GM18520 (cell line): ENCODE measurements around the gene ANKRD11.

ENCODE experiments used
- ATAC-seq: cut with Tn5 transposase; IDR thresholded peaks from one replicate; pipeline ENCODE4 v1.9.1; 2021; ENCODE audit not compliant: unreplicated experiment

ANKRD11 gene

DNA sequence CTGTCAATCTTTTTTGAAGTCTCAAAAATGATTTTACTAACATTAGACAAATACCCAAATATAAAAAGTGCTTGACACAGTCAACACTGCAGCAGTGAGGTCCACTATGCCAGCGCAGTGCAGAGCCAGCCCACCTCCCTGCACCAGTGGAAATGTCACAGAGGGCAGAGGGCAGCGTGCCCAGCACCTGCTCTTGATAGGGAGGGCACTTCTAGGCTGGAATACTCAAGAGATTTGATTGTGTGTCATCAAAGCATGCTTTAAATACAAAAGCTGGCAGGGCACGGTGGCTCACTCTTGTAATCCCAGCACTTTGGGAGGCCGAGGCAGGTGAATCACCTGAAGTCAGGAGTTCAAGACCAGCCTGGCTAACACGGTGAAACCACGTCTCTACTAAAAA lies 136.0 kb downstream of the ANKRD11 start:
- ATAC-seq, result no peak

DNA sequence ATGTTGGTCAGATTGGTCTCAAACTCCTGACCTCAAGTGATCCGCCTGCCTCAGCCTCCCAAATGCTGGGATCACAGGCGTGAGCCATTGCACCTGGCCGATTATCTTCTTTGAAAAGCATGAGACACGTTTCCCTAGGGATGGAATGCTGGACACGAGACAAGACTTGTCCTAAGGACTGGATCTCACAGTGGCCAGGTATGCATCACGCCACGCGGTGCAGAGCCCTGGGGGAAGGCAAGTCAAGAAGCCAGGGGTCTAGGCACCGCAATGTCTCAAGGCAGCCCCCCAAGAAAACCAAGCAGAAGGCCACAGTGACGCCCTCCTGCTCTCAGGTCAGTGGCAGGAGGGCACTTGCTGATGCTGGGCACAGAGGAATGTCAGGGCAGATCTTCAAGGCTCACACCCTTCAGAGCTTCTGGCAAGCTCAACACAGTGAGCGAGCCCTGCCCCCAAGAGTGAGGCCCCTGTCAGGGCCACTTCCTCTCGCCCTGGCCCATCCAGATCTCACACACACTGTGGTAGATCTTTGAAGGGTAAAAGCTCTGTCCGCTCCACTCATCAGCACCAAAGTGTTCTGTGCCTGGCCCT lies 138.2 kb downstream of the ANKRD11 start:
- ATAC-seq, result no peak

DNA sequence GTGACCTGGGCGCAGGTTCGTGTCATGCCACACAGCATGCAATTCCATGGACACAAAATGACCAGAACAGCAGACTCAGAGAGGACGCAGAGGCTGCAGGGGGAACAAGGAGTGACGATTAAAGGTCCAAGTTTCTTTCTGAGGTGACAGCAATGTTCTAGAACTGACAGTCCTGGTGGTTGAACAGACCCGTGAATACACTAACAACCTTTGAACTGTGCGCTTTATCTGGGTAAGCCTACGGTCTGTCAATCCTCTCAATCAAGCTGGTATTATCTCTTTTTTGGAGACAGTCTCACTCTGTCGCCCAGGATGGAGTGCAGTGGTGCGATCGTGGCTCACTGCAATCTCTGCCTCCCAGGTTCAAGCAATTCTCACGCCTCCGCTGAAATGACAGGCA lies 138.7 kb downstream of the ANKRD11 start:
- ATAC-seq, result no peak

DNA sequence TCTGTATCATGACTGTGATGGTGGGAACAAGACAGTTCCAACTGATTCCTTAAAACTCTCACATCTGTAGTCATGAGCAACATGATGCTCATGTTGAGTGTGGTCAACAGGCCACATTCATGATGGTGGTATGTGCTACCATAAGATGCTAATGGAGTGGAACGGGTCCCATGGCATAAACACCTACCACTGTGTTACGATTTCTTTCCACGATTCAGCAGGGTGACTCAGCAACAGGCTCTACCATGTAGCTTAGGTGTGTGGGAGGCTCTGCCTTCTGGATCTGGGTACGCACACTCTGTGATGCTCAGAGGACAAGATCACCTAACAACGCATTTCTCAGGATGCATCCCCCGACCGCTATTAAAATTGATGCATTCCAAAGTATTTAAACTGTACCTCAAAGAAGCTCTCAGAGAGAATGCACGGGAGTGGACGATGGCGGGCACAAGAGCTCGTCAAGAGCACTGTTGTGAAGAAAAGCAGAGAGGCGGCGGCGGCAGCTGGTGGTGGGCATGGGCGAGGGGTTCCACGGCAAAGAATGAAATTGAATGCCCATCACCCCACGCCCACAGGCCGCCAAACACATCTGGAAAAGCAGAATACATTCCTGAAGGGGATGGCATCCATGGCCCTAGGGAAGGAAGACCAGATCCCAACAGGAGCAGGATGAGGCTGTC lies 139.5 kb downstream of the ANKRD11 start:
- no peak for ATAC-seq

DNA sequence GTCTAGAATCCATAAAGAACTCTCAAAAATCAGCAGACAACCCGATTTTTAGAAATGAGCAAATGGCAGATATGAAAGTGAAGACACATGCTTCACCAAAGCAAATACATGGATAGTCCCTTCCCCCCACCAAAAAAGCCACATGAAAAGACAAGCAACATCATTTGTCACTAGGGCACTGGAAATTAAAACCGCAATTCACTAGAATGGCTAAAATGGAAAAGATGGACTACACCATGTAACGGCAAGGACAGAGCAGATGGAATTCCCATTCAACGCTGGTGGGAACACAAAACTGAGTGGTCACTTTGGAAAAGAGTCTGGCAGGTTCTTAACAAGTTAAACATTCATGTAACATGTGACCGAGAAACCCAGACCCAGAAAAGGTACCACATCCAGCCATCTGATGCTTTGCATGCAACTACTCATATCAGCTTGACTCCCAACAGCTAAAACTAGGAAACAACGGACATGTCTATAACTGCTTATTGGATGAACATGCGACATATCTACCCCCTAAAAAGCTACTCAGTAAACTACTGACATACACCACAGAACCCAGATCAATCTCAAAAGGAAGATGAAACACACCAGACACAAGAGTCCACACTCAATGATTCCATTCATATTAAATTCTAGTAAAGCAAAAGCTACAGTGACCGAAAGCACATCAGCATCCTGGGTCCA lies 140.3 kb downstream of the ANKRD11 start:
- ATAC-seq, result no peak

DNA sequence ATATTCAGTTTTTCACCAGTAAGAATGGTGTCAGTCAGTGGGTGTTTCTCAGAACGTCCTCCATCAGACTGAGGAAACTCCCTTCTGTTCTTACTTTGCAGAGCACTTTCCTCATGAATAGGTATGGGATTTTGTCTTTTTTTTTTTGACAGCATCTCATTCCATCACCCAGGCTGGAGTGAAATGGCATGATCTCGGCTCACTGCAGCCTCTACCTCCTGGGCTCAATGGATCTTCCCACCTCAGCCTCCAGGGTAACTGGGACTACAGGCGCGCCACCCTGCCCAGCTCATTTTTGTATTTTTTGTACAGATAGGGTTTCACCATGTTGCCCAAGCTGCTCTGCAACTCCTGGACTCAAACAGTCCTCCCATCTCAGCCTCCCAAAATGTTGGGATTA lies 142.6 kb downstream of the ANKRD11 start:
- no peak for ATAC-seq

DNA sequence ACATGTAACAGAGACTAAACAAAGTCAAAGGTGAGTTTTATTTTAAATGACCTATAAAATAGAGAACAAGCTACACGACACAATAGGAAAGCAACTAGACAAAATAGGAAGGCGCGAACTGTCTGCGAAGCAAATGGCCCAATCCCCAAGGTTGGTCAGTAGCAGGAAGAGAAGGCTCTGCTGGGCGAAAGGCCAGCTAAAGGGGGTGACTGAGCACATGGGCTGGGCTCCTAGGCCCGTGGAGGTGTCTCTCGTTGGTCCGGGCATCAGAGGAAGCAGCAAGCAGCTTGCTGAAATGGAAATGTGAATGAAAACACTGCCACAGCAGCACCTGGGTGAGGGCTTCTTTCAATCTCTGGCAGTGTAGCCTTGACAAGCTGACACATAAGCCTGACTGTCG lies 143.5 kb downstream of the ANKRD11 start:
- no peak for ATAC-seq

DNA sequence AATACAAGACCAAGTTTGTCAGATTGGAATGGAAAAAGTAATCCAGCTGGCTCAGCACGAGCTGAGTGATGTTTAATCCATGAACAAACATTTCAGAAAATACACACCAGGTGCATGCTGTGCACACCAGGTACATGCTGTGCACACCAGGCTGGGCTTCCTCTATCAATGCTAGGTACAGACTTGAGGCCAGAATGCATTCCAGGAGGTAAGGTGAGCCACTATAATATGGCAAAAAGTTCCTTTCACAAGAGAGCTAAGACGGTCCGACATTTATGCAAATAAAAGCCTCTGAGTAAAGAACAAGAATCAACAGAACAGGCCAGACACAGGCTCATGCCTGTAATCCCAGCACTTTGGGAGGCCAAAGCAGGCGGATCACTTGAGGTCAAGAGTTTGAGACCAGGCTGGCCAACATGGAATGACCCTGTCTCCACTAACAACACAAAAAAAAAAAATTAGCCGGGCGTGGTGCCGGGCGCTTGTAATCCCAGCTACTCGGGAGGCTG lies 144.7 kb downstream of the ANKRD11 start:
- no peak for ATAC-seq

DNA sequence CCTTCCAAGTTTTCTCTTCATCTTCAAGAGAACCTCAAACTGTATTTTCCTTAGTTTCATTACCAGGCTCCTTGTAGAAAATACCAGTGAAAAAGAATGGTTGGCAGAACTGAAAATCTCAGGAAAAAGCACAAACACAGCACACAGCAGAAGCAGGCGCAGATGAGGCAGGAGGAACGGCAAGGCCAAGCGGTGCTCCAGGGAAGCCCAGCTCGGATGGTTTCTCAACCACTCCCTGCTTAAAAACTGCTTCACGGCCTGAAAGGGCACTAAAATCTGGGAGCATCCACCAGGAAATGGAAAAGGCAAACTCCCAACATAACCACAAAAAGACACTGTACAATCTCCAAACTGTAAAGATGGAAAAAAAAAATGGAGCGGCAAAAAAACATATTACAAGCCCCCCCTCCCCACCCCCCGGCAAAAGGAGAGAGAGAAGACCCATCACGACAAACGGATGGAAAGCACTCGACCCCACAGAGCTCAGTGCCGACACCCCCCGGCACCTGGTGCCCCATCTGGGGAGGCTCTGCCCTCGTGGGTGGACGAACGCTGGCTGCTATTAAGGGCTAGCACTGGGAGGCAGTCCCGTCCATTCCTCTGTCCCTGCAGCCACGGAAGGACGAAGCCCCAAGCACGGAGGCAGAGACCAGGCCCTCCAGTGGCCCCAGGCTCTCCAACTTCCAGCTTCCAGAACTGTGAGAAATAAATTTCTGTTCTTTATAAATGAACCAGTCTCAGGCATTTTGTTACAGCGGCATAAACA lies 145.3 kb downstream of the ANKRD11 start:
- ATAC-seq, result no peak

DNA sequence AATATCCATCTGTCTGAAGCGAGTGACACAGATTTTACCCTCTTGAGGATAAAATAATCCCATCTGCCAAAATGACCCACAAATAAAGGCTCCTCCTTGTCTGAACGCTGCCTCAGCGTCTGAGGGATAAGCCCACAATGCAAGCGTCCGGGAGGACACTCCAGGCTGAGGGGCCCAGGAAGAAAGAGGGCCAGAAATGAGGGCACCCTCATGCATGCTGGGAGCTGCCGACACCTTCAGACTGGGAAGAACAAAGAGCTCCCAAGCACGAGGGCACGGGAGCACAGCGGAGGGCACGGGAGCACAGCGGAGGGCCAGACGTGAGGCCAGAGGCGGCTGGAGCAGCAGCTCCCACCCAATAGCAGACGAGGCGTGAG lies 145.9 kb downstream of the ANKRD11 start:
- ATAC-seq, result no peak

DNA sequence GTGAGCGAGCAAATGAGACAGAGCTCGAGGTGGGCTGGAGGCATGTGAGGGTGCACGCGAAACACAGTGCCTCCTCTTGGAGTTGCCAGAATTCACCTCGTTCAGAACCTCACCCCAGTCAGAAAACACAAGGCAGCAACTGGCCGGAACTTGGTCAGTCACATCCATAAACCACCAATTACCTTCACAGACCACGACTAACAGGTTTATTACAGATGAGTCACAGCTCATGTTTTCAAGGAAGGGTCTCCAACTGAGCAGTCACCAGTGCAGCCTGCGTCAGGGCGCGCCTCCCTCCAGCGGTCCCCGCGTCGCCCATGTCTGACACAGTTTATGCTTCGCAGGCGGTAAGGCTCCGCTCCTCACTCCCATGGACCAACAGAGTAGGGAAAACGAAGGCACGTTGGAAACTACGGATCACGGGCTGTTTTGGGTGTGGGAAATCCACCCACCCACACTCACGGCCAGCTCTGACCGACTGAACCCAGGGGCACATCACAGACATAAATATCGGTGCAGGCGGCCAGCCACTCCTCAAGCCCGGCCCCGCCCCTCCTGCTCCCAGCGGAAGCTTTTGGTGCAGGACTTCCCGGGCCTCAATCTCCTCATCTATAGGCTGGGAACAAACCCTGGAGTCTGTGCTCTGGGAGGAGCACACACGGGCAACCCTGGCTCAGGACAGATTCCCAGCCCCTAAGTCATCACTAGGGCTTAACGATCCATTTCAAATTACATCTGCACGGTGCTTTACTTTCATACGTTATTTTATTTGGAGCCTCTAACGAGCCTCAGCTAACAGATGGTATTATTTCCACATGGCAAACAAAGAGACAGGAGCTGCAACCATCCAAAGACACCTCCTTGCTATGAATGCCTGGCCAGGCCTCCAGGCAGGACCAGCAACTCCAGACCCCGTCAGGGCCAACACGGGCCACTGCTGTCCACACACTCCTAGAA lies 146.6 kb downstream of the ANKRD11 start:
- no peak for ATAC-seq

DNA sequence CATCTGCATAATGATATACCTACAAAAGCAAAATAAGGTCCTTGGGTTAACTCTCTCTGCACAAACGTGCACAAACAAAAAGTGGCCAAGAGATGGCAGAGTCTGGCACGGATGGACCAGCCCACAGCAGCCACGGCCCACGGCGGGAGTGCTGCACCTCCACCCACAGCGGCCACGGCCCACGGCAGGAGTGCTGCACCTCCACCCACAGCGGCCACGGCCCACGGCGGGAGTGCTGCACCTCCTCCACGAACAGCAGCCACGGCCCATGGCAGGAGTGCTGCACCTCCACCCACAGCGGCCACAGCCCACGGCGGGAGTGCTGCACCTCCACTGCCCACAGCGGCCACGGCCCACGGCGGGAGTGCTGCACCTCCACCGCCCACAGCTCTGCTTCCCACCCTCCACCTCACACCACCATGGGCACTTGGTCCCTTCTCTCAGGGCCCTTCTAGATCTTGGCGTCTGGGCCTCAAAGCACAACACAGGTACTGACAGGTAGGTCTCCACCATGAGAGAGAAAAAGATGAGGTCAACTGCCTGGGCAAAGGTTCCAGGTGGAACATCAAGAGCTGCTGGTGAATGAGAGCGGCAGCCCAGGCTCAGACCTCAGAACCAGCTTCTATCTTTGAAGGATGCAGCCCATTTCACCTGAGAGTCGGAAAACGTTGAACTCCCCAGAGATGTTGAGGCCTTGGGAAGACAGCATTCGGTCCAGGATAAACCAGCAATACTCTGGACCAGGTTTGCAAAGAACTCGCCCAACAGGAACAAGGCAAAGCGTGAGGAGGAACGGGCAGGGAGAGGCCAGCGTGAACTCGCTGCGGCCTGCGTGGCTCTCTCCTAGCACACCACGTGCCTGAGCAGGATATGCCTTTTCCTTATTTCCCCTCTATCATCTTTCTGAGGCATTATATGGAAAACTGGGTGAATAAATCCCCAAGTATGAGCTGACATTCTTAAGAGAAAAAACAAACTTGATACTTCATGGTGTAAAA lies 148.4 kb downstream of the ANKRD11 start:
- ATAC-seq, result no peak

DNA sequence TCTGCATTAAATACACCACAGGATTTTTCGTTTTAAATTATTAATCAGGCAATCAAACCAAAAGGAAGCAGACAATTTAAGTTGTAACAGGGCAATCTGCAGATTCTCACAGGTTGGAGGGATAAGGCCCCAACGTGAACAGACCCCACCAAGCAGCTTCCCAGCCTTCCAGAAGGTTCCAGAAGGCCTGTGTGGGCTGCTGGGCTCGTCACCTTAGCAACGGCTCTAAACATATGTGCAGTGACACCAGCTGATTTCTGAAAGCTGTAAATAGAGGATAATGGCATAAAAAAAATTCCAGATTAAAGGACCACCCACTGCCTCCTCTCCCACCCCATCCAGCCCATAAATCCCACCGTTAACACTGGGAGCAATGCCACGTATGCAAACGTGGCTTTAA lies 149.1 kb downstream of the ANKRD11 start:
- no peak for ATAC-seq

DNA sequence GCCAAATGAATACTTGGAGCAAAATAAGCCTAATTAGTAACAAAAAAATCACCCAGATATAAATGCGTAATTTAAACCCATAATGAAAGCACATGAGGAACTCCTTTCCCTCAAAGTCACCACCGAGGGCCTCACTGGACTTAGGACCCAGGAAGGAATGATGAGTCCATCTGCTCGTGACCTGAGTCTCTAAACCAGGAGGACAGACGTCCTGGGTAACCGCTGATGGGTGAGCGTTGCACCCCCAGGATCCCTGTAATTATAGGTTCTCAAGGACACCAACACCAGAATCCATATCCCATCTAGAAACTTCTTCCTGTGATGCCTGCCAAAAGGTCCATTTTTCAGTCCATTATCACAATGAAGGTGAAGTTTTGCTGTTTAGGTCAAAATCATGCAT lies 151.5 kb downstream of the ANKRD11 start:
- ATAC-seq, result no peak

DNA sequence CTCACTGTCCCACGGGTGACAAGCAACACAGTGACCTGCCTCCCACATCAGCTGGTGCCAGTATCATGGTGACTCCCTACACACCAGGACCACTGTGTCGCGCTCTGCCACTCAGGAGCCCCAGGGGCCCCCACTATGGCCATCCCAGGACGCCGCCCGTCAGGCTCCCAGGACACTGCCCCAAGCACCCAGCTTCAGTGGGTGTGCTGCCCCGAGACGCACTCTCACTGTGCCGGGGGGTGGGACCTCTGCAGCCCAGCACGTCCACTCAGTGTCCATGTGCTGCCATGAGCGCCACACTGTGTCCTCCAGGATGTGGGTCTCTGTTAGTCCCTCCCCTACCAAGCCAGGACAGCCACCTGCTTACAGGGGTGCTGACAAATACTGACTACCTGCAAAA lies 152.4 kb downstream of the ANKRD11 start:
- no peak for ATAC-seq

DNA sequence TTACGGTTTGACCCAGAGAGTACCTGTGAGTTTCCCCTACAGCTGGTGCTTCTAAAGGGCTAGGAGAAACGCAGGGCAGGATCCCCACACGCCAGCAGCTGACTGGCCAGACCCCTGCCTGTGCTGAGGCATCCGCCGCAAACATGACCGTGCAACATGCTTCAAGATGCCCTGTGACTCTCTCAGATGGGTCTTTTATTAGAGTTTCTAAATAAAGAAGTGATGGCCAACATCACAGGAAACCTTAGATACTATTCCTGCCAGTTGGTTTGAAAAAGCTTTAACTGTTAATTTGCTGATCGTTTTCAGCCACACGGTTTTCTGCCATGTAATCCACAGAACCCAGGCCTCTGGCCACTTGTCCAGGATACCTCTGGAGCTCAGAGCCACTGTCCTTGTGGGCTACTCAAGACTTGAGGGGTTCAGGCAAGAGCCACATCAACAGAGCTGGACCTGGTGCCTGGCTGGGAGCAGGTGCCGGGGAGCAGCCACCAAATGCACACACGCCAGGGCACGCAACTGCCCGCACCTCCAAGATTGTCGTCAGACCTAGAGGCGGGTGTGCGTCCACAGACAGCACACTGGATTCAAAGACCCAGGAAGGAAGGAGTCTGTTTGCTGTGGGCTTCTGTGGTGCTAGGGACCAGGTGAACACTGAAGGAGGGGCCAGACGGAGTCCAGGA lies 154.4 kb downstream of the ANKRD11 start:
- ATAC-seq, result no peak

DNA sequence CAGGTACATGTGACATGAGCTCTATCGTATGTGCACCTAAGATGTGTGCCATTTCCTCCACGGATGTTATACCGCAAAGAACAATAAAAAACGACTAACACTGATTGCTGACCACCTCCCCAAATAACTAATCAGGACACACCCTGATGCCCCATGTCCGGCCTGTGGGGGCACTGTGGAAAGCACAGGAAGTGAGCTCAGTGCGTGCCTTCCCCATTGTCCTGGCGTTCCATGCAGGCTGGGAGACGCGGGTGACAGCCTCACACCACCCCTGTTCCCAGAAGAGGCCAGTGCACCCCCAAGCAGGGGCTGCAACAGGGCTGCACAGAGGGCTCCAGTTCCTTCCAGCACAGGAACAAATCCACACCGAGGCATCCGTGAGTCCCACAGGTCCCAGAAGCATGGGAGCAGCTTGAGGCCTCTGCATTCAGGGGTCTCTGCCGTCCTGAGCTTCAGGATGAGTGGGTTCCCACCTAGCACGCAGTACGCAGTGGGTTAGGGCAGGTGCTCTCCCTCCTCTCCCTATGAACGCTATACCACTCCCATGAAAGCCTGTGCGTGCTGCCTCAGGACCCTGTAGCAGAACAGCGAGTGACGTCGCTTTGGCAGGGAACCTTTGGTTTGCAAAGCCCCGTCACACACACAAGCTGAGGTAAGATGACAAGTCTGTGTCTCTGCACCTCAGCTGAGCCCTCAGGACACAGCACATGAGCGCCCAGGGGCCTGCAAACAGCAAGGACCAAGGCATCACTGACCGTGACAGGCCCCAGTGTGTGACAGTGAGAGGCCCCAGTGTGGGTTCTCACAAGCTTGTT lies 155.2 kb downstream of the ANKRD11 start:
- no peak for ATAC-seq

DNA sequence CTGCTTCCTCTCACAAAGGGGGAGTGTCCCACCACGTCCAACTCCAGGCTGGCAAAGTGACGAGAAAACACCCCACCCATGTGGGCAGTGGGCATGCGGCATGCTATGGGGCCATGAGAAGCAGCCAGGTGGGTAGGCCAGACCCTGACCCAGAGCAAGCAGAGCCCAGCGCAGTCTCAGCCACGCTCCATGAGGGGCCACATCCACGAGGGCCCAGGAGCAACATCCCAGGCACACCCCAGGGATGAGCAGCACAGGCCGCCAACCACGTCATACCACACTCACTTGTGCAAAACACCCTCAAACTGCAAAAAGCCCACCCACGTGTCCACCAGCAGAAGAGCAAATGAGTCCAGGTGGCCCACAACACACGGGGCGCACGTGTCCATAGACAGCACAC lies 155.9 kb downstream of the ANKRD11 start:
- ATAC-seq, result no peak
